Activated CD4-positive, CD25-positive, alpha-beta regulatory T cell treated with anti-CD3 and anti-CD28 coated beads, Interleukin-2, amount 50 U/mL, for 16 hours (primary cell): ENCODE measurements around the gene POC1B.

Source experiments
- DNase-seq: peaks from one replicate; pipeline ENCODE4 v3.0.0-alpha.2; 2020; ENCODE audit warnings: low read depth, low spot score

POC1B gene

GRCh38 chr12:89497467-89497866, 28.4 kb downstream of the POC1B start:
- no peak for DNase-seq

DNA sequence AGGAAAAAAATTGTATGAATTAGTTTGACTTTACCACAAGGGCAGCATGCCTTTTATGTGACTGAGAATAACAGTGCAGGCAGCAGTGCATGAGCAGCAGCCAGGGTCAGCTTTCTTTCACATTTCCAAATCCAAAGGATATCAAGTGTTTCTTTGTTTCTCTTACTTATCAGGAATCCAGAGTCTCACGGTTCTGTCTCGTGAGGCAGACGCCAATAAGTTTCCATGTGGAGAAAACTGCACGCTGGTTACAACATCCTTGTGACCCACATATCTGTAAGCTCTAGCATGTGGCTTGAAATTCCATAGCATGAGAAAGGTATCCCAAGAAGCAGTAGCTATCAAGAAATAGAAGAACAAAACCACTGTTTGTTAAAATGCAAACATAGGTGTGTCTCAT, 28.8 kb downstream of the POC1B start:
- no peak for DNase-seq

GRCh38 chr12:89494411-89495231, 31.2 kb downstream of the POC1B start:
- peak; percentile 12 for DNase-seq

GRCh38 chr12:89493670-89494302, 32.1 kb downstream of the POC1B start:
- DNase-seq = no peak

DNA sequence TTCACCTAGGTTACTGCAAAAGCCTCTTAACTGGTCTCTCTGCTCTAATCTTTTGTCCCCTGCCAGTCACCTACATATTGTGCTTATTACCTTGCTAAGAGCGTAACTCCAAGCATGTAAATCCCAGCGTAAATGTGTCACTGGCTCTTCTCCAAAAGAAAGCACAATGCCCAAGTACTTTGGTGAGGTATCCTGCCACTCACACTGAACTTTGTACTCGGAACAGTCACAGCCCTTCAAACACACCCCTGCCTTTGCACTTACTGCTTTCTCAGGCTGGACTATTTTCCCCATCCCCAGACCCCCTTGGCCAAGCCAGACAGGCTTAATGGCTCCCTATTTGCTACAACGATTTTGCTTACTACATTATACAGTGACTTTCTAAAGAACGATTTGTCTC, 33.0 kb downstream of the POC1B start:
- DNase-seq = no peak

DNA sequence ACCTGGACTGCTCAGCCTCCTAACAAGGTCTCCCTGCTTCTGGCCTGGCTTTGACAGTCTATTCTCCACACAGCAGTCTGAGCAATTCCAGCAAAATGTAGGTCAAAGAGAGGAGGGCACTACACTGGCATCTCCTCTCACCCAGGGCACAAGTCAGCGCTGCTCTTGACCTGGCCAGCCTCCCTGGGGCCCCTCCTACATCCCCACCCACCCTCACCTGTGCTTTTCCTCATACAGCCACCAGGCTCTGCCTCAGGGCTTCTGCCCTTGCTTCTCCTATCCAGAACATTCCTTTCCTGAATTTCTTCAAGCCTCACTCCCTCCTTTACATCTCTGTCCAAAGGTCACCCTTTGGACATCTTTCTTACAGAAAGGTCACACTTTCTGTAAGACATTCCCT, 34.9 kb downstream of the POC1B start:
- no peak for DNase-seq

- no peak for DNase-seq
Measured at GRCh38 chr12:89486264-89486663, 39.6 kb downstream of the POC1B start.

GRCh38 chr12:89484470-89484869, 41.4 kb downstream of the POC1B start:
- no peak for DNase-seq

DNA sequence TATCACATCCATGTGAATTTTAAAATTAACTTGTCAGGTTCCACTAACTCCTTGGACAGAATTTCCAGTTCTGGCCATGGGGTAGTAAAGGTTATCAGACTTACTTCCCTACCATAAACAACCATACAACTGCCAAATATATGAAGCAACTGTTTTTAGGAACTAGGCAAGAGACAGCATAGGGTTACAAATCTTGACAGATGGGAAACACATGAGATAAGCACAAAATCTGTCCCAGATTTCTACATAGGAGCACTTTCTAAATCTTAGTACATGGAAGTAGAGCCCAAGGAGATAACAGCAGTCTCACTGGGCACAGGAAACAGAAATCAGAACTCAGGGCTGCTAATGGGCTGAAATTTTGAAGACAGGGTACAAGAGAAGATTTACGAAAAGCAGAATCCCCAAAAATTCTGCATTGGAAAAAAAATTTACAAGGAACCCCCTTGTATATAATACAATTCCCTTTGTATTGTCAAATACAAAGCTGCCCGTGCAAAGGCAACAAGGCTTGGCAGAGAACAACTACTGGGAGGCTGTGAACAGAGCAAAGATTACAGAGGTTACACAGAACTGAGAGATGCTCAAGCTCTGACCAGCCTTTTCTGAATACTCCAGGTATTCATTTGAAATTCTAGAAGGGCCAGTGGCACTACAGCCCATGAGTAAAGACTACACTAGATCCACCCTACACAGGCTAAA, 44.5 kb downstream of the POC1B start:
- DNase-seq = no peak

- no peak for DNase-seq
Measured at GRCh38 chr12:89479982-89480381, 45.9 kb downstream of the POC1B start.

DNA sequence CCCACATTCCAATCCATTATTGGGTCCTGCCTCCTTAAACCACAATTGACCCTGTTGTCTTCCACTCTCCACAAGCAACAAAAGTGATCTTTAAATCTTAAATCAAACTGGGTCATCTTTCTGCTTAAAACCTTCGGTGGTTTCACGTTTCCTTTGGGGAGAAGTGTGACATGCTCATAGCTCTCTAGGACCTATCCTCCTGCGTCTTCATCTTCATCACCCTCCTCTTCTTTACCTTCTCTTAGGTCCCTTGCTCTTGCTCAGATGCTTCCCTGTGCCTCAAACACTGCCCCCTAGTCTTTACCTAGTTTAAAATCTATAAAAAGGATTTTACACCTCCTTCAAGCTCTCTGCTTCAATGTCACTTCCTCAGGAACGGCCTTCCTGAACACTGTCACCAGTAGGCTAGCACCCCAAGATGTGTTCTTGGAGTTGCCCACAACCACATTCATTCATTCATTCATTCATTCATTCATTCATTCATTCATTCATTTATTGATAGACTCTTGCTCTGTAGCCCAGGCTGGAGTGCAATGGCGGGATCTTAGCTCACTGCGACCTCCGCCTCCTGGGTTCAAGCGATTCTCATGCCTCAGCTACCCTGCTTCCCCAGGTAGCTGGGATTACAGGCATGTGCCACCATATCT, 48.1 kb downstream of the POC1B start:
- no peak for DNase-seq

- no peak for DNase-seq
Measured at GRCh38 chr12:89476904-89477595, 48.8 kb downstream of the POC1B start.

- no peak for DNase-seq
Measured at GRCh38 chr12:89476232-89476631, 49.6 kb downstream of the POC1B start.

GRCh38 chr12:89475203-89475990, 50.5 kb downstream of the POC1B start:
- DNase-seq = no peak

GRCh38 chr12:89474615-89475014, 51.2 kb downstream of the POC1B start:
- DNase-seq = no peak

DNA sequence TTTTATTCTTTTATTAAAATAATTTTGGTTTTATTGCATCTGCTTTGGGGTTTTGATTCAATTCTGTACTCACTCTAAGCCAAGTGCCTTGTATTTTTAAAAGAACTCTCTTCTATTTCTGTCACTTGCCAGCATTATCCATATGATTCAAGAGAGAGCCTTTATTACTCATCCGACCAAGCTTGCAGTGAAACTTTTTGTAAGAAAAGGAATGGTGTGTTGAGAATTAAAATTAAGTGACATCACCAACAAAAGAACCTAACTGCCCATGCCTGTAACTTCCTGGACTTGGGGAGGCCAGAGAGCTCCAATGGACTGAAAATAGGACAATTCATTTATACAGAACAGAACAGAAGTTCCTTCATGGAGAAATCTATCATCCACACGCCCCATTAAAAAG, 53.3 kb downstream of the POC1B start:
- no peak for DNase-seq

- no peak for DNase-seq
Measured at GRCh38 chr12:89470741-89471509, 54.9 kb downstream of the POC1B start.

- DNase-seq = no peak
Measured at GRCh38 chr12:89469361-89469760, 56.5 kb downstream of the POC1B start.

- no peak for DNase-seq
Measured at GRCh38 chr12:89468648-89469326, 57.1 kb downstream of the POC1B start.
